Activated effector memory CD4-positive, alpha-beta T cell treated with Interleukin-2 at 50 U/mL for 16 hours (primary cell): ENCODE results near the gene ARHGAP25.

ENCODE experiments used
- DNase-seq: peaks from one replicate; pipeline ENCODE4 v3.0.0-alpha.2; 2020

ARHGAP25 gene

DNA sequence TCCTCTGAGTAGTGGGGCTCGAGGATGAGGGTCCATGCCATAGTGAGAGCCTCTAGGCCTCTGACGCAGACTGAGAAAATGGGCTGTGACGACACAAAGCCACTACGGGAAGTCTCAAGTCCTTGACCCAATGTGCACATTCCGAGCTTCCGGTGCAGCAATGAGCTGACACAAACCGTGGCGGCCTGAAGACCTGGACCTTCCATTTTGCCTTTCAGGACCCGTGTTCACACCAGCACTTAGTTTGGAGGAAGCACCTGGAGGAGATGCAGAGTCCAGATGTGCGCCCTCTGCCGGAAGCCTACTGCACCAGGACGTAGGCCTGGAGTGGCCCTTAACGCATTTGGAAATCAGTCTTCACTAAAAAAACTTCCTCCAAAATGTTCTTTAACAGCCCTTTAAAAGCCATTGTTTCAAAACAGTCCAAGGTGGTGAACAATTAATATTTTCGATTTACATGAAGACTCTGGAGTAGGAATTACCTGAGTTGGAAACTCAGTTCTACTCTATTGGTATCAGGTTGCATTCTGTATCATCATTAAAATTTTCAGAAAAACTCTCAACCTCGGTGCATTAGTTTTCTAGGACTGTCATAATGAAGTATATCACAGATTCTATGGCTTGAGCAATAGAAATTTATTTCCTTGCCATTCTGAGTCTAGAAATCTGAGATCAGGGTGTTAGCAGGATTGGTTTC, 102.7 kb downstream of the ARHGAP25 start:
- peak; percentile 54 for DNase-seq

DNA sequence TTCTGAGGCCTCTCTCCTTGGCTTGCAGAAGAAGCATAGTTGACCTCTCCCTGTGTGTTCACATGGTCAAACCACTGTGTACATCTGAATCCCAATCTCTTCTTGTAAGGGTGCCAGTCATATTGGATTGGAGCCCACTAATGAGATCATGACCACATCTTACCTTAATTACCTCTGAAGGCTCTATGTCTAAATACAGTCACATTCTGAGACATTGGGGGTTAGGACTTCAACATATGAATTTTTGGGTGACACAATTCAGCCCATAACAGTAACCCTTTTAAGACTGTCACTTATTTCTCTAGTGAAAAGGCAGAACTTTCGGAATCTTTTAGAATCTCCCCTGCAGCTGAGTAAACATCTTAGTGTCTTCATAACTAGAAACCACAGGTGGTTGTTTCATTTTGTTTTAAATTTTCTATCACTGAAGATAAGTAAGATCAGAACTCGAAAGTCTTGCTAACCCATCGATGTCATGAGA, 103.3 kb downstream of the ARHGAP25 start:
- no peak for DNase-seq

DNA sequence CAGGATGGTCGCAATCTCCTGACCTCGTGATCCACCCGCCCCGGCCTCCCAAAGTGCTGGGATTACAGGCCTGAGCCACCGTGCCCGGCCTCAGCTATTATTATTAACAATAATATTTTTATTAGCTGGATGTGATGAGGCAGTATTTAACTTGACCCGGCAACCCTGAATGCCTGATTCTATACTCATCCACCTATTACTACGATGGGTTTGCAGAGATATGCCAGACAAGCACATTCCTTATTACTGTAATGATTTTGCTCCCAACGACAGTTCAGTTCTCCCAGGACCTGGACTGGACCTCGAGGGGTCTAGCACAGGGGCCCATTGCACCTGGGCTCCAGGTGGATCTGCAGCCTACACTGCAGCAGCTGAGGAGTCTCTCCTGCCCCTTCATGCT, 104.0 kb downstream of the ARHGAP25 start:
- no peak for DNase-seq

GRCh38 chr2:68839260-68839833, 104.7 kb downstream of the ARHGAP25 start:
- DNase-seq: no peak

DNA sequence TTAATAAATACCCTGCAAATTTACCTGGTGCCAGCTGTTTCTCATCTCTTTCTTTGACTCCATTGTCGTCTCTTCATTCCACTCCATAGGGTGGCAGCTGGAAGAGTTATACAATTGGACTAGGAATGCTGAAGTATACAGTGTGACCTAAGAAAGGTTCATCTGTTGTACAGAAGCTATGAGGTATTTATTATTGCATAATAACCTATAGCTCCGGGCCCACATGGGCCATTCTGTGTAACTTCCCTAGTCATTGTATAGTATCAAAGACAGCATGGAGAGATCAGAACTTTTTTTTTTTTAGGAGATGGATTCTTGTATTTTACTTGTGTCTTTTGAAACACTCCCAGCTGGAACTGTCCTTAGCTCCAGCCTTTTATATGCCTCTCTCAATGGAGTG, 110.4 kb downstream of the ARHGAP25 start:
- no peak for DNase-seq

DNA sequence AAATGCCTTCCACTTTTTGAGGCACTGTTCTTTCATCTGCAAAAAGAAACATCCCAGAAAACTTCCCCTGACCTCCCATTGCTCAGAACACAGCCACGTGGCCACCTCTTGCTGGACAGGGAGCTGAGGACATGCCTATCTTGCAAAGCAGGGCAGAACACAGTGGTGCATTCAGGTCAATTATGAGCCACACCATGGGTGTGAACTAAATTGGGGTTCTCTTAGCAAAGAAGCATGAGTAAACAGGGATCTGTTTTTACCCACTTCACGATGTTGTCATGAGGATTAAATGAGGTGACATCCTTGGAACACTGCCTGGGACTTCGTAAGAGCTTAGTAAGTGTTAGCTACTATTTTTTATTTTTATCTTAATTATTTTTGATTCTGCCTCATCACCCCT, 111.5 kb downstream of the ARHGAP25 start:
- no peak for DNase-seq

- no peak for DNase-seq
These were observed 113.1 kb downstream of the ARHGAP25 start for GRCh38 chr2:68847751-68848150.

GRCh38 chr2:68849579-68850030, 115.0 kb downstream of the ARHGAP25 start:
- DNase-seq: no peak

- DNase-seq: no peak
These were observed 115.9 kb downstream of the ARHGAP25 start for GRCh38 chr2:68850524-68850923.

DNA sequence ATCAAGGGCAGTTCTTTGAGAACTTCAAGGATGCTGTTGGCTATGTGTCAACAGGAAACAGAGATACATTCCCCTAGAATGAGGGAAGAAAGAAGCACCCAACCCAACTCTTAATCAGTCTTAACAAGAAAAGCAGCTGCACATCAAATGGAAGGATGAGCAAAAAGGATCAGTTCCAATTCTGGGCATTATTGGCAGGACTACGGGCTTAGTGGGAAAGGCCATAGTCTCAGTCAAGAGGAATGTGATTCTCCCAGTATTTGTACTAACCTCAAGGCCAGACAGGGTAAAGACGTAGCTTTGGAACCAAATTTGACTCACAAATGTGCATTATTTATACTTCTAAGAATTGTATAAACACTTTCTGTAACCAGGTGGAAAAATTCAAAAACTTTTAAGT, 118.4 kb downstream of the ARHGAP25 start:
- DNase-seq: no peak

DNA sequence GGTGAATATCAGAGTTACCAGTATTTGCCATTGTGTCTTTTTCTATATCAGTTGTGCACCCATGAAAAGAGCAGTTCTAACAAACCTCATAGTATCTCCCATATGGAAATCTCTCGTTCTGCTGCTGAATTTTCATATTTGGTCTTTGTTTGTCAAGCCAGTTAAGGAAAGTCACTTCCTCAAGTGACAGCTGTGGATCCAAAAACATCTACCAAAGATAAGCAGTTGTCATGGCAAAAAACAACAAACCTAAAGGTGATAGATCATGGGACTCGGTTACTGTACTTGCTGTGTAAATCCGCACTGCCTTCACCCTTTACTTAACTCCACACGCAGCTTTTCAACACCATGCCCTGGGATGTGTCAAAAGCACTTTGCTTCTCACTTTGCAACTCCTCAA, 119.3 kb downstream of the ARHGAP25 start:
- no peak for DNase-seq

DNA sequence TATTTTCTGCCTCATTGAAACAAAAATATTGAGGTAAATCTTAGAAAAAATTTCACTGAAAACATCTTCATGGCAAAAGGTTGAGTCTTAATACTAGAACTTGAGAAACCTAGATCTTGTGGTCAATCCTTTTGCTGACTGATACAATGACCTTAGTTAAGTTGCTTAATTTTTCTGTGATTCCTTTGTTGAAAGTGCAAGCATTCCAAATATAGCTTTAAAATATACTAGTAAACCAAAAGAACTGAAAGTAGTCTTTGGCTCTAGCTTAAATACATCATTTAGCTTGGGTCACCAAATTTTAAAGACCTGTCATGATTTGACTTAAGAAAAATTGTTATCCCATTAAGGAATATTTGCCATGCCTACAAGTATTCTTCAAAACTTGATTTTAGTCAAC, 119.9 kb downstream of the ARHGAP25 start:
- DNase-seq: no peak

GRCh38 chr2:68855550-68855949, 120.9 kb downstream of the ARHGAP25 start:
- DNase-seq: no peak

- DNase-seq: no peak
These were observed 122.7 kb downstream of the ARHGAP25 start for GRCh38 chr2:68857202-68857845.

GRCh38 chr2:68857855-68858456, 123.3 kb downstream of the ARHGAP25 start:
- DNase-seq: no peak

DNA sequence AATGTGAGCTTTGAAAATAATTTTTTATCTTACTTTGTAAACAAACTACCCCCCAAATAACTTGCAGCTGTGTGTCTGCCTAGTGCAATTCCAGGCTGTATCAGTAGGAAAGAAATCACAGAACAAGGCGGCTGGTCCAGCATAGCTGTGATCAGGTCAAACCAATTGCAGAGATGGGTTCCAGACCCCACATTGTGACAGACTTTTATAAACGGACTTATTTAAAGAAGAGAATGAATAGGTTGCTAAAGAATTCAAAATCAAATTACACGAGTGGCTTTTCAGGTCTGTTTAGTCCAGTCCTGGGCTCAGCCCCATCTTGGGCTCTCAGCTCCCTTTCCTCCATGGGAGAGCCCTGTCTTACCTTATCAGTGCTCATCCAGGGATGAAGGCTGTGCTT, 125.5 kb downstream of the ARHGAP25 start:
- no peak for DNase-seq

DNA sequence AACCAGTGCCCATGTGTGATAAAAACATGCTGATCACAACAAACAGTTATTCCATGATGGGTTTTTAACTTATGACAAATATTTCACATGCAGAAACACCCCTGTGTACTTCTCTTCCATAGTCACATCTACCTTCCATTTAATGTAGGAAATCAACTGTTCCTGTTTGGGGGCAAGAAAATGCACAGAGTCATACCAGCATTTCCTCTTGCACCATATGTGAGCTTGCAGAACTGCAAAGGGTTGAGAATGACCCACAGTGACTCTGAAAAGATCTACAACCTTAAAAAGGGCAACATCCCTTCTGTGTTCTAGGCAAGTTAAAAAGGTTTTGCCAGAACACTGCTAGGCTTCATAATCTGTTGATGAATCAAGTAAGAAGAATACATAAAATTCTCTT, 126.7 kb downstream of the ARHGAP25 start:
- DNase-seq: no peak

- DNase-seq: no peak
These were observed 128.3 kb downstream of the ARHGAP25 start for GRCh38 chr2:68862889-68863288.

GRCh38 chr2:68863996-68864395, 129.4 kb downstream of the ARHGAP25 start:
- DNase-seq: no peak

GRCh38 chr2:68865108-68865507, 130.5 kb downstream of the ARHGAP25 start:
- no peak for DNase-seq

DNA sequence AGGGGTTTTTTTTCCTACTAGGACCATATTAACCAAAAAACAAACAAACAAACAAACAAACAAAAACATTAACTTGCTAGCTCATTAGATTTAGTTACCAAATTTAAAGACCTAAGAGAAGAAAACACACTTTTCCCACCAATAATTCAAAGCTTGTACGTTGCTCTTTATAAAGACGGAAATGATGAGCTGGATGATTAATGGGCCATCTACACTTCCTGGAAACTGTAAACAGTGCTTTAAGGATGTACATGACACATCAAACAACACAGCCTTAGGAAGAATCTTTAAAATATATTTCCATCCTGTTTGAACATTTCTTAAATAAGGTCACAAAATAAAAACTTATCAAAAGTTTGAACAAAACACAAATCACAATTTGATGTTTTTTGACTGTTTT, 135.6 kb downstream of the ARHGAP25 start:
- DNase-seq: no peak

GRCh38 chr2:68871159-68871764, 136.7 kb downstream of the ARHGAP25 start, which contains the start of gene BMP10:
Gene BMP10 (minus strand): TSS chr2:68871397. CDS start chr2:68871358, 39 bp downstream.
- no peak for DNase-seq
